ENCODE data around the gene CRPPA.
A peak's percentile ranks its signal among the peaks of the same experiment; 100 is the strongest.

The CRPPA gene

GRCh38 chr7:16428182-16428581 lies 6.8 kb upstream of the CRPPA start:
- DNase-seq (ENCODE audit: insufficient read length, low spot score) (no peak), FAIRE-seq (no peak)

GRCh38 chr7:16423761-16424160 lies 2.4 kb upstream of the CRPPA start:
- FAIRE-seq (no peak), DNase-seq (ENCODE audit: insufficient read length, low spot score) (no peak)

GRCh38 chr7:16422917-16423316 lies 1.6 kb upstream of the CRPPA start:
- FAIRE-seq (peak; percentile 82), DNase-seq (ENCODE audit: insufficient read length, low spot score) (no peak)

- FAIRE-seq, result peak; percentile 48
- no peak for DNase-seq (ENCODE audit: insufficient read length, low spot score)
Observed at GRCh38 chr7:16422103-16422435, 731 bp upstream of the CRPPA start.

- DNase-seq (ENCODE audit: insufficient read length, low spot score) (peak; percentile 64), FAIRE-seq (peak; percentile 98)
Observed at GRCh38 chr7:16420649-16421332, 547 bp downstream of the CRPPA start.

GRCh38 chr7:16420329-16420648 lies 1.0 kb downstream of the CRPPA start:
- DNase-seq (ENCODE audit: insufficient read length, low spot score) (no peak), FAIRE-seq (no peak)

GRCh38 chr7:16419859-16420258 lies 1.5 kb downstream of the CRPPA start:
- no peak for FAIRE-seq

GRCh38 chr7:16419126-16419525 lies 2.2 kb downstream of the CRPPA start:
- DNase-seq (ENCODE audit: insufficient read length, low spot score), result no peak
- FAIRE-seq, result no peak

More at GRCh38 chr7:16419859-16420258, 1.5 kb downstream of the CRPPA start:
- DNase-seq (ENCODE audit: insufficient read length, low spot score), result no peak

GRCh38 chr7:16417906-16418305 lies 3.4 kb downstream of the CRPPA start:
- FAIRE-seq (no peak), DNase-seq (ENCODE audit: insufficient read length, low spot score) (no peak)

- FAIRE-seq, result no peak
- DNase-seq (ENCODE audit: insufficient read length, low spot score), result no peak
Observed at GRCh38 chr7:16416289-16417282, 4.8 kb downstream of the CRPPA start.

- no peak for DNase-seq (ENCODE audit: insufficient read length, low spot score)
Observed at GRCh38 chr7:16412274-16413254, 8.8 kb downstream of the CRPPA start.

GRCh38 chr7:16411391-16411790 lies 9.9 kb downstream of the CRPPA start:
- FAIRE-seq, result no peak

More at GRCh38 chr7:16412274-16413254, 8.8 kb downstream of the CRPPA start:
- FAIRE-seq, result no peak

GRCh38 chr7:16409777-16410176 lies 11.6 kb downstream of the CRPPA start:
- no peak for DNase-seq (ENCODE audit: insufficient read length, low spot score)
- no peak for FAIRE-seq

More at GRCh38 chr7:16411391-16411790, 9.9 kb downstream of the CRPPA start:
- DNase-seq (ENCODE audit: insufficient read length, low spot score), result no peak

- DNase-seq (ENCODE audit: insufficient read length, low spot score), result no peak
- FAIRE-seq, result no peak
Observed at GRCh38 chr7:16404636-16405035, 16.7 kb downstream of the CRPPA start.

- FAIRE-seq (no peak), DNase-seq (ENCODE audit: insufficient read length, low spot score) (no peak)
Observed at GRCh38 chr7:16403475-16403874, 17.9 kb downstream of the CRPPA start.

- no peak for DNase-seq (ENCODE audit: insufficient read length, low spot score)
- FAIRE-seq, result no peak
Observed at GRCh38 chr7:16402940-16403339, 18.4 kb downstream of the CRPPA start.

- no peak for DNase-seq (ENCODE audit: insufficient read length, low spot score)
- no peak for FAIRE-seq
Observed at GRCh38 chr7:16402091-16402490, 19.2 kb downstream of the CRPPA start.

- no peak for DNase-seq (ENCODE audit: insufficient read length, low spot score)
- FAIRE-seq, result no peak
Observed at GRCh38 chr7:16400893-16401275, 20.5 kb downstream of the CRPPA start.

- DNase-seq (ENCODE audit: insufficient read length, low spot score) (no peak), FAIRE-seq (no peak)
Observed at GRCh38 chr7:16399916-16400892, 21.1 kb downstream of the CRPPA start.
